Activated CD8-positive, alpha-beta memory T cell treated with anti-CD3 and anti-CD28 coated beads, Interleukin-2, amount 10 ng/mL, durations not matched to agents 7 days and 5 days (primary cell): ENCODE results near the gene UQCC2. TPM values are rescaled to one million over a fixed set of nuclear protein-coding genes. Genes with fewer than 3 reads are reported as not detected.

ENCODE experiments used
- ATAC-seq: fragments of 150-1000 bp; cut with Tn5 transposase; one replicate; pipeline ENCODE4 v1.10.0; 2021; ENCODE audit warnings: moderate library complexity
- CTCF ChIA-PET: fragments of 350-600 bp; sonication (Branson Sonifier 250); formaldehyde crosslinking; loops from one replicate; lab custom pipeline; 2021; ENCODE audit warnings: antibody characterized with exemption; lab: Charles Lee
- DNase-seq: peaks from one replicate; pipeline ENCODE4 v3.0.0-alpha.2; 2020
- H3K27ac Mint-ChIP-seq: one replicate; pipeline ENCODE4 v1.8.0; 2021; ENCODE audit warnings: mild to moderate bottlenecking, mixed read lengths
- H3K27me3 Mint-ChIP-seq: one replicate; pipeline ENCODE4 v1.8.0; 2021; ENCODE audit warnings: mixed read lengths
- H3K36me3 Mint-ChIP-seq: one replicate; pipeline ENCODE4 v1.8.0; 2021; ENCODE audit warnings: mild to moderate bottlenecking, mixed read lengths
- H3K4me1 Mint-ChIP-seq: one replicate; pipeline ENCODE4 v1.8.0; 2021; ENCODE audit warnings: mixed read lengths
- H3K4me3 Mint-ChIP-seq: one replicate; pipeline ENCODE4 v1.8.0; 2021; ENCODE audit warnings: mild to moderate bottlenecking, moderate library complexity, mixed read lengths
- H3K9me3 Mint-ChIP-seq: one replicate; pipeline ENCODE4 v1.8.0; 2022; ENCODE audit warnings: low read depth, mixed read lengths
- total RNA-seq, 2 experiments: library from RNA; stranded (reverse); gene quantifications; one replicate each; pipeline ENCODE4 v1.2.3, GENCODE V29; 2021

Gene UQCC2
- total RNA-seq, 2 experiments from 2014 or later: 94.8 to 108 TPM

DNA sequence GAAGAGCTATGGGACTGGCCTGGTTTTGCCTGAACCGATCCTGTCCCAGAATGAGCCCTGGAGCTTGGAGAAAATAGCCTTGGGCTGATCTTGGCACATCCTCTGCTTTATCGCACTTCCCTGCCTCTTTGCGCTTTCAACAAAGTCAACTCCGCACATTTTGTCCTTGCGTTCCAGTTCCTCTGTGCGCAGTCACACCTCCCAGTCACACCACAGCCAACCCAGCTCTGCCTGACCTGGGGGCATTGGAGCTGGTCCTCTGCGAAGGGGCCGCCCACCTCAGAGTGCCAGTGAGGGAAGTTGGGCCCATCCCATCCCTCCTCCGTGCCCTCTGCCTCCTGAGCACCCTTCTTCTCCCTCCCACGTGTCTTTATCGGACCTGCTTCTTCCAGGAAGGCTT, 16.9 kb upstream of the UQCC2 start:
- CTCF ChIA-PET: no interaction called here
- H3K4me1 Mint-ChIP-seq: no peaks in the 10 kb centered on the region

DNA sequence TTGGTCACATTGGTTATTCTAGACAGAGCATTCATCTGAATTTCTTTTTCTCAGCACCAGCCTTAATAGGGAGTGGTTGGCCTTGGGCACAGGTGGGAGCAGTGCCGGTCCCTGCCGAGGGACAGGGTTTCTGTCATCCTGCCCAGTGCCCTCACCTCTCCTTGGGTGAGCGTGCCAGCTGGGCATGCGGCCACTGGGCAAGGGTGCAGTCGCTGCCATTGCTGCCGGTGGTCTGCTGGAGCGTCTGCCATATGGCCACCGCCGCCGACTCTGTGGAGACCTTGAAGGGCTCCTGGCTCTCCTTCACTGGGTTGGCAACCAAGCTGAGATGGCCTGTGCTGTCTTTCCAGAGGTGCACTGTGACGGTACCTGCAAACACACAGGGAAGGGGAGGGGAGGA, 16.4 kb upstream of the UQCC2 start:
- Mint-ChIP-seq H3K27ac (no peak overlapping the region), H3K36me3 (no peaks in the 10 kb centered on the region), H3K27me3 (peaks cover 33% of the 10 kb centered on the region), H3K4me3 (no peak overlapping the region), H3K9me3 (no peaks in the 10 kb centered on the region), H3K4me1 (no peaks in the 10 kb centered on the region)
- CTCF ChIA-PET: no interaction called here
- no peak for DNase-seq
- ATAC-seq: no peak

More for the DNA sequence above, 16.9 kb upstream of the UQCC2 start:
- peaks cover 27% of the 10 kb centered on the region for H3K27me3 Mint-ChIP-seq
- ATAC-seq: no peak
- H3K27ac Mint-ChIP-seq: no peak overlapping the region
- H3K4me3 Mint-ChIP-seq: no peak overlapping the region
- H3K36me3 Mint-ChIP-seq: no peaks in the 10 kb centered on the region
- DNase-seq: no peak
- no peaks in the 10 kb centered on the region for H3K9me3 Mint-ChIP-seq

DNA sequence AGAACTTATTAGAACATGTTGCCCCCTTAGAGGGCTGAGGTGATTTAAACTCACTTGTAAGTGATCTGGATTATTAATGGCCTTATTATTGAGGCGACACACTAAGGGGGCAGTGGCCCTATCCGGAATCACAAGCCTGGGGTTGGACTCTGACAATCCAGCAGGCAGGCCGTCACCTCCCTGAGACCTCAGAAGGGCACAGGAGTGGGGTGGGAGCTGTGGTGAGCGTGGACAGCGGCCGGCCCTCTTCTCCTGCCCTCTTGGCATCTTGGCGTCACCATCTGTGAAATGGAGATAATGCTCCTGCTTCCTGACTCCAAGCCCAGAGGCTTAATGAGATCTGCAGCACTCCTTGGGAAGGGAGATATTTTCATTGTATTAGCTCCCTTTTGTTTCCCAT, 15.6 kb upstream of the UQCC2 start:
- ATAC-seq (no peak), DNase-seq (no peak)
- Mint-ChIP-seq H3K4me1 (no peaks in the 10 kb centered on the region), H3K9me3 (no peaks in the 10 kb centered on the region), H3K4me3 (no peak overlapping the region), H3K27me3 (peaks cover 41% of the 10 kb centered on the region), H3K36me3 (no peaks in the 10 kb centered on the region), H3K27ac (no peak overlapping the region)
- CTCF ChIA-PET: interaction anchor here (6.2 kb wide), 1 partner anchor 15 kb away, joined by 30 read pairs; the partner anchor contains the start of gene UQCC2

DNA sequence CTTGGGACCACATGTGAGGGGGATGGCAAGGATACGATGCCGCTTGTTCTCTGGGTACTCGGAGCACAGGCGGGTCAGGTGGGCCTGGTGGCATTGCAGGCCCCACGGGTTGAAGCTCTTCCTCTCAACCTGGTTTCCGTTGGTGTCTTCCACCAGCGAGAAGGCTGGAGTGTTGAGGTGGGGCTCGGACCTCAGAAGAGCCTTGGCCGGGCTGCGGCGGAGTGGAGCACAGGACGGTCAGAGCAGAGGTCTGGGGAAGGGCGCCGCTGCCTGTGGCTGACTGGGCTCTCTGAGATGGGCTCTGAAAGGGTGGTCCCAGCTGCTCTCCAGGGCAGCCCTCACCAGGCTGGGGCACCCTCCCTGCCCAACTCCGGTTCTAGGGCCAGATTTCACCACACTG, 15.2 kb upstream of the UQCC2 start:
- no peak overlapping the region for H3K4me3 Mint-ChIP-seq
- H3K4me1 Mint-ChIP-seq: no peaks in the 10 kb centered on the region
- H3K27ac Mint-ChIP-seq: no peak overlapping the region
- H3K27me3 Mint-ChIP-seq: peaks cover 45% of the 10 kb centered on the region
- ATAC-seq: no peak
- H3K9me3 Mint-ChIP-seq: no peaks in the 10 kb centered on the region
- no peaks in the 10 kb centered on the region for H3K36me3 Mint-ChIP-seq
- CTCF ChIA-PET: interaction anchor here (6.2 kb wide), 1 partner anchor 15 kb away, joined by 30 read pairs; the partner anchor contains the start of gene UQCC2
- no peak for DNase-seq

DNA sequence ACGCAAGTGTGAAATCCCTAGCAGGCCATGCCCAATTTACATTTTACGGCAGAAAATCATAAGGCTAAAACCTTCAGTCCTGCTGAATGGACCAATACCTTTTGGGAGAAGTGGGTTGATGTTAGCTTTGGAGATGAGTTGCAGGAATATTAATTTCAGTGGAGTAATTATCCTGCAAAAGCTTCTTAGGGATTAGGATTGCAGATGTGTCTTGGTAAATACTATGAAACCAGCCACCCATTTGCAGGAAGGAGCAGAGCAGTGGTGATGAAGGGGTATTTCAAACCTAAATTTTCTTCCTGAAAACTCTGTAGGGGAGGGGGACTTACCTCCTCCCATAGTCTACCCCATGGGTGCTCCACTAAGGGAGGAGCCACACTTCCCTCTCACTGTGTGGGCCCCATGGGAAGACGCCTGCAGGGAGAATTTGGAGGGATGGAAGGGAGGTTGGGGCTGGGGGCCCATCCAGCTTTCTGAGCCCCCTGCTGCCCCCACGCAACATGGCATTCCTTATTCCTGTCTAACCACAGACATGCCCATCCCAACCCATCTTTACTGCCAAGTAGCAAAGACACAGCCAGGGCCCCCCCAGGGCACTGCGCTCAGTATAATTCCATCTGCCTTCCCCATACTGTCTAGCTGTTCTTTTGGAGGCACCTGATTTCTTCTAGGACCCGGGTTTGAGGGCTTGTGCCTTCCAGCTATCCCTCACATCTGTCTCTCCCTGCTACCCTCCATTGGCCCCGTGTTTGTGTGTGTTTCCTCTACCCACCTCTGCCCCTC, 14.6 kb upstream of the UQCC2 start:
- Mint-ChIP-seq H3K27me3 (peaks cover 48% of the 10 kb centered on the region), H3K4me3 (no peak overlapping the region), H3K4me1 (no peaks in the 10 kb centered on the region), H3K27ac (no peak overlapping the region), H3K9me3 (no peaks in the 10 kb centered on the region), H3K36me3 (no peaks in the 10 kb centered on the region)
- ATAC-seq: no peak
- CTCF ChIA-PET: interaction anchor here (1.0 to 6.2 kb wide), 3 partner anchors 14 to 45 kb away, joined by 3 to 30 read pairs (median 3); partner anchors contain the start of gene UQCC2
- no peak for DNase-seq

DNA sequence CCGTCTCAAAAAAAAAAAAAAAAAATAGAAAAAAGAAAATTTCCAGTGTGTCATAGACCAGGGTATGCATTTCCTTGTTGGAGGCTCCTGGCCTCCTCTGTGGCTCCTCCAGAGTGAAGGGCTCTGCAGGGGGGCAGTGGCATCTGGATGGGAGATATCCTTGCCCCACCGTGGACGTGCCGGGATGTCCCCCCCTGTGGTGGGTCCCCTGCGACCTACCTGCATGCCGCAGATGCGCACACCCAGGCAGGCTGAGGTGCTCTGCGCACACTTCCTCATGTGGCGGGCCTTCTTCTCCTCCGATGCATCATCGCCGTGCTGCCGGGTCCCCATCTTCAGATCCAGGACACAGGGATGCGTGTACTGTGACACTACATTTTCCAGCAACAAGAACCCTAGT, 13.7 kb upstream of the UQCC2 start:
- no peak overlapping the region for H3K27ac Mint-ChIP-seq
- no peak for ATAC-seq
- no peaks in the 10 kb centered on the region for H3K4me1 Mint-ChIP-seq
- H3K4me3 Mint-ChIP-seq: no peak overlapping the region
- H3K36me3 Mint-ChIP-seq: no peaks in the 10 kb centered on the region
- CTCF ChIA-PET: interaction anchor here (1.0 to 6.2 kb wide), 3 partner anchors 13 to 46 kb away, joined by 3 to 30 read pairs (median 3); partner anchors contain the start of gene UQCC2
- no peaks in the 10 kb centered on the region for H3K9me3 Mint-ChIP-seq
- DNase-seq: no peak
- H3K27me3 Mint-ChIP-seq: peaks cover 56% of the 10 kb centered on the region

DNA sequence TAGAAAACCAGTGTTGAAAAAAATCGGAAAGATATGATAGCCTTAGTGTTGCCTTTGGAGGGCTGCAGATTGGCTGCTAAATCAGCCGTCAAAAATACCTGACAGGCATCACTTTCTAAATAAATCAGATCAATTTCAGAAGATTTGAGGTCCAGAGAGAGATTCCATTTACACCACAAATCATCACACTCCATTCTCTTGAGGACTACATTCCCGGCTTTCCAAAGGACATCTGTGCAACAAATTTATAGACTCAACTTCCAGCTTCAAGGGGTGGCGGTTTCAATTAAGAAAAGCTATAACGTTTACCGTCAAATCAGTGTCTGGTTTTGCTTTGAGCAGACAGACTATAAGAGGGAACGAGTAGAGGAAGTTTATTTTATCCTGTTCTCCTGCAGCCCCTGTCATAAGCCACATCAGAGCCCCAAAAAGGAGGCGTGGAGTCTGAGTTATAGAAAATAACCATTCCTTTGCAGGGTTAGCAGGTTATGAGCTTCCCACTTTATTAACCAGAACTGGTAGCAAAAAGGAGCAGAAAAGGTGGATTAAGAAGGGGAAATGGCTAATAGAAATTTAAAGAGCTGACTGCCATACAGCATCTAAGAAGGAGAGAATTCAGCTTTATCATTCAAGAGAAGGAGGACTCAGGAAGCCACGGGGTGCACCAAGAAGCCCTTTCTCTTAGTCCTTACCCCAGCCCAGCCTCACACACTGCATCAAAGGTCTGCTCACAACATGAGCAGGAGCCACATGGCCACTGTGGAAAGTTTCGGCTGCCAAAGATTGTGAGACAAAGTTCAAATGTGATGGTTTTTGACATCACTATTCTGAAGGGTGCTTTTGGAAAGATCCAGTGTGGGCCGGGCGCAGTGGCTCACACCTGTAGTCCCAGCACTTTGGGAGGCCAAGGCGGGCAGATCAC, 12.9 kb upstream of the UQCC2 start:
- DNase-seq (no peak), ATAC-seq (no peak)
- H3K27ac Mint-ChIP-seq: no peak overlapping the region
- H3K9me3 Mint-ChIP-seq: no peaks in the 10 kb centered on the region
- no peaks in the 10 kb centered on the region for H3K4me1 Mint-ChIP-seq
- no peak overlapping the region for H3K4me3 Mint-ChIP-seq
- CTCF ChIA-PET: interaction anchor here (0.9 to 6.2 kb wide), 5 partner anchors 12 to 331 kb away, joined by 3 to 30 read pairs (median 3); partner anchors contain the start of gene UQCC2
- H3K36me3 Mint-ChIP-seq: no peaks in the 10 kb centered on the region
- H3K27me3 Mint-ChIP-seq: peaks cover 60% of the 10 kb centered on the region

DNA sequence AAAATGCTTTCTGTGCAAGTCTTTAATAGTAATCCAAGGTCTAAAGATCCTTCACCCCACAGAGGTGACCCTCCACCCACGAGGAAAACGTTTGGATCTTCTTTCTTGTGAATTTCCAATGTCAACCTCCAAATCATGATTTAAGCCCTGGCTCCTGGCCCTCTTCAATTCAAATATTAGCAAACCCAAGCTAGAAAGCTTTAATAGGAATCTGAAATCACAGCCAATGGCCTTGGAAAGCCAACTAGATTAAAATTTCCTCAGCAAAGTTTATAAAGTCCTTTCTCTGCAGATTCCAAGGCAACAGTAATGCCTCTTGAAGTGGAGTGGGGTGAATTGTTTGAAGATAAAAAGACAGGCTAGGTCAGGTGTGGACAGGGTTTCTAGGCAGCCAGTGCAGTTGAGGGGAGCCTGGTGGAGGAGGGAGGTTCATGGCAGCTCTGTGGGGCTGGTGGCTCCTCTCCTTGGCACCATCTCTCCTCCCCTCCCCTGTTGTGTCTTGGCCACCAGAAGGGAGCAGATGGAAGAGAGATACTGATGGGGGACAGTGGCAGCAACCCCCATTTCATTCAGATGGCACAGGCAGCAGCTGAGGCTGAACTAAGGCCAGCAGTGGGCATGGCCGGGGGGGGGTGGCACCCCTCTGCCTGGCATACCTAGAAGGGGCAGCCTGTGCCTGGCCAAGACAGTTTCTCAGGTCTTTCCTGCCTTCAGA, 12.0 kb upstream of the UQCC2 start:
- H3K9me3 Mint-ChIP-seq: no peaks in the 10 kb centered on the region
- CTCF ChIA-PET: interaction anchor here (0.7 to 6.2 kb wide), 5 partner anchors 11 to 23 kb away, joined by 3 to 30 read pairs (median 3); partner anchors contain the start of gene UQCC2
- H3K4me1 Mint-ChIP-seq: no peaks in the 10 kb centered on the region
- H3K4me3 Mint-ChIP-seq: no peak overlapping the region
- H3K36me3 Mint-ChIP-seq: no peaks in the 10 kb centered on the region
- DNase-seq (no peak), ATAC-seq (no peak)
- no peak overlapping the region for H3K27ac Mint-ChIP-seq
- H3K27me3 Mint-ChIP-seq: peaks cover 58% of the 10 kb centered on the region

DNA sequence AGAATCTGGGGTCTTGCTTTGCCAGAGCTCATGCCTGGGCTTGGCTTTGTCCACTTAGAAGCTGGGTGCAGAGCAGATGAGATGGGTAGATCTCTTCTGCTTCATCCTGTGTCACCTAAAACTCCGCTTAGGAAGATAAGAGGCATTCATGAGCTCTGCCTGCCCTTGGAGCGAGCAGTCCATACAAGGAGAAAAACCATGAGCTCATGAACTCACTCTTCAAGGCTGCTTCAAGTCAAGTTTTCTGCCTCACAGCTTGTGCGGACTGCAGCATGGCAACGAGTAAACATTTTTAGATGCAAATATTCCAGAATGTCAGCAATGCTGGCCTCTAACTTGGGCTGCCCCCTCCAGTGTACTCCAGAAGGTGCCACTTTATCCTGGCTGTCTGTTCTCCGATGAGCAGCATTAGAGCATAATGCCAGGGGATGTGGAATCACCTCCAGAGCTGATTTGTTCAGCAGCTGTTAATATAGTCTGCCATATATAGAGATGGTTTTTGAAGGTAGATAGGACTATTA, 10.7 kb upstream of the UQCC2 start:
- DNase-seq (no peak), ATAC-seq (no peak)
- Mint-ChIP-seq H3K4me1 (no peaks in the 10 kb centered on the region), H3K4me3 (no peak overlapping the region), H3K36me3 (no peaks in the 10 kb centered on the region), H3K27ac (no peak overlapping the region), H3K9me3 (no peaks in the 10 kb centered on the region), H3K27me3 (peaks cover 56% of the 10 kb centered on the region)
- CTCF ChIA-PET: interaction anchor here (1.3 to 6.2 kb wide), 2 partner anchors 10 to 21 kb away, joined by 3 to 30 read pairs; partner anchors contain the start of gene UQCC2

DNA sequence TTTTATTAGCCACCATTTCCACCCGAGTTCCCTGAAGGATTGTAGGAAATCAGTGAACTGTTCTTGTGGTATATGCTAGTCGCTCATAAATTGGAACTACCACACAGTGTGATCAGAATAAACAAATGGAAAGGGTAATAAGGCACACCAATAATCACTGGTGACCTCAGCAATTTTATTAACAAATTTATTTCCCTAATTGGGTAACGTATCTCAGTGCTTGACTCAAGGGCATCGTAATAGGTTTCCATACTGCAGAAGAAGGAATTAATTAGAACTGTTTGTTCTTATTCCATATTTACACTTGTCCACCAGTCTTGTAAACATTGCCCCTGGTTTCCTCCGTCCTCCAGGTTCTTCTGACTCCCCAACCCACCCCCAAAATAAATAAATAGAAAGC, 10.0 kb upstream of the UQCC2 start:
- Mint-ChIP-seq H3K27me3 (peaks cover 54% of the 10 kb centered on the region), H3K27ac (no peak overlapping the region), H3K36me3 (no peaks in the 10 kb centered on the region), H3K4me1 (no peaks in the 10 kb centered on the region), H3K9me3 (no peaks in the 10 kb centered on the region), H3K4me3 (no peak overlapping the region)
- ATAC-seq (no peak), DNase-seq (no peak)
- CTCF ChIA-PET: interaction anchor here (1.8 to 6.2 kb wide), 2 partner anchors 9 to 10 kb away, joined by 6 to 30 read pairs; partner anchors contain the start of gene UQCC2

DNA sequence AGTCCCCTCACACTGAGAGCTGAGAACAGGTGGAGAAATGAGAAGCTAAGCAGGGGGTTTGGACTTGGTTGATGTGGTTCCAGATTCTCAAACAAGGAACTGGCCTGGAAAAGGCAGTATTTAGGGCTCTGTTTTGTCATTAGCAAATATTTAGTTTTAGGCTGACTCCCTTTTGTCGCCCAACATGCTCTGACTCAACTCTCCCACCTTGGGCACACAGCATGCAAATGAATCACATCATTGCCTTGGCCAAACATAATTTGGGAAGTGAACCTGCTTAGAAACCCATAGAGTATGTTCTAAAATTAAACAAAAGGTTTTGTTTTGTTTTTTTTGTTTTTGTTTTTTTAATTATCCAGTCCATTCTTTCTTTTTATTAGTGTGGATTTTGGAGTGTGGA, 9.5 kb upstream of the UQCC2 start:
- Mint-ChIP-seq H3K27me3 (peaks cover 53% of the 10 kb centered on the region), H3K9me3 (no peaks in the 10 kb centered on the region), H3K36me3 (no peaks in the 10 kb centered on the region), H3K4me3 (no peak overlapping the region), H3K27ac (no peak overlapping the region), H3K4me1 (no peaks in the 10 kb centered on the region)
- ATAC-seq (no peak), DNase-seq (no peak)
- CTCF ChIA-PET: interaction anchor here (1.8 kb wide), 1 partner anchor 10 kb away, joined by 6 read pairs; the partner anchor contains the start of gene UQCC2

DNA sequence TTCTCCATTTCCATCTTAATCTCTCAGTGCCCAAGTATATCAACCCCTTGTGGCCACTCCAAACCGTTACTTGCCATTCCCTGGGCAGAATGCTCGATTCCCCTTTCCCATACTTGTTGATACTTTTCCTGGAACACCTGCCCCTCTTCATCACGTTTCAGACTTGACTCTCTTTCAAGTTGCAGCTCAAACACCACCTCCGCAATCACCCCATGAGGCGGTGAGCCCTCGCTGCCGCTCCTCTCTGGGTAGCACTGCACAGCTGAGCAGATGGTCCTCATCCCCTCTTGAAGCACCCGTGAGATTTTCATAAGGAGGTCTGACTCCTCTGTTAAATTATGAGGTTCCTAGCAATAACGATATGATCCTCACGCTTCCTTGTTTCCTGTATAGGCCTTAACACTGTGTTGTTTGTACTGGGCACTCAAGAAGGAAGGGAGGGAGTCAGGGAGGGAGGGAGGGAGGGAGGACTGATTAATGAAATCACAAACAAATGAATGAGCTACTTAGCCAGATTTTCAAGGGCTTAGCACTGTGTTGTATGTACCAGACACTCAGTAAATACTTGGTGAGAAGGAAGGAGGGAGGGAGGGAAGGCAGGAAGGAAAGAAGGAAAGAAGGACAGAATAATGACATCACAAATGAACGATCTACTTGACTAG, 8.0 kb upstream of the UQCC2 start:
- DNase-seq (no peak), ATAC-seq (no peak)
- Mint-ChIP-seq H3K4me1 (no peaks in the 10 kb centered on the region), H3K27ac (no peak overlapping the region), H3K9me3 (no peaks in the 10 kb centered on the region), H3K27me3 (peaks cover 43% of the 10 kb centered on the region), H3K4me3 (no peak overlapping the region), H3K36me3 (no peaks in the 10 kb centered on the region)
- CTCF ChIA-PET: interaction anchor here (1.8 kb wide), 1 partner anchor 8 kb away, joined by 6 read pairs; the partner anchor contains the start of gene UQCC2
